LNCAP (cell line): ENCODE data around the gene SMYD5.

Experiments
- TF ChIP-seq, protein P1 (sequence below): fragments of 450-650 bp; IDR thresholded peaks from 2 replicates; pipeline ENCODE4 v1.5.1; 2017; ENCODE audit warnings: mild to moderate bottlenecking

SMYD5 gene

DNA sequence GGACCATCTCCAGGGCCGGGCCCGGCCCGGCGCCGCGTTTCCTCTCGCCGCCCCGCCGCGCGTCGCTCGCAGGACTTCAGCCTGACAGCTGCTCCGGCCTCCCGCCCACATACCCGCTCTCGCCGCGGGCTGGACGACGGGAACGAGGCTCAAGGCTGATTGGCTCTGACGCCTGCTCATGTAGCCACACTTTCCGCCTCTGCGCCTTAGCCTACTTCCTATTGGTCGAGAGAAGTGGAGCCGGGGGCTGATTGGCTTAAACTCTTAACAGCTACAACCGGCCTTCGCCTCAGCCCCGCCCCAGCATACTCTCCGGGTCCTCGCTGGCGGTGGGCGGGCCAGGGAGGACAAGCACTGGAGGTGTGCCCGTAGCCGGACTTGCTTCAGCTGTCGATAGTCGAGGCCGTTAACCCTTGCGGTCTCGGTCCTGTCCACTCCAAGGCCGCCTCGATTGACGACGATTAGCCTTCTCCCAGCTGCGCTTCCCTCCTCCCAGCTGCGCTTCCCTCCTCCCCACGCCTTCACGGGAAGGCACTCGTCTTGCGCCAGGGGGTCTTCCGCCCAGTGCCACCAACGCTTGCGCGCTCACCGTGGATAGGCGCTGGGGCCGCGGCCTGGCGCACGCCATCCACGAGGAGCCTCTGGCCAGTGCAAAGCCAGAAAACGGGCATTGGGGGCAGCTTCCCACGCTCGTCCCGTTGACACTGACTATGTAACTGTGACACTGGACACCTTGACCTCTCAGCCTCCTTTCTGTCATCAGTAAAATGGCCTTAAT, 19.3 kb downstream of the SMYD5 start, which contains the start of gene PRADC1:
Gene PRADC1 (minus strand): TSS at position 86 of the 778 bp plus-strand sequence. CDS start 79 bp downstream, at position 7.
- TF ChIP-seq, protein P1, sequence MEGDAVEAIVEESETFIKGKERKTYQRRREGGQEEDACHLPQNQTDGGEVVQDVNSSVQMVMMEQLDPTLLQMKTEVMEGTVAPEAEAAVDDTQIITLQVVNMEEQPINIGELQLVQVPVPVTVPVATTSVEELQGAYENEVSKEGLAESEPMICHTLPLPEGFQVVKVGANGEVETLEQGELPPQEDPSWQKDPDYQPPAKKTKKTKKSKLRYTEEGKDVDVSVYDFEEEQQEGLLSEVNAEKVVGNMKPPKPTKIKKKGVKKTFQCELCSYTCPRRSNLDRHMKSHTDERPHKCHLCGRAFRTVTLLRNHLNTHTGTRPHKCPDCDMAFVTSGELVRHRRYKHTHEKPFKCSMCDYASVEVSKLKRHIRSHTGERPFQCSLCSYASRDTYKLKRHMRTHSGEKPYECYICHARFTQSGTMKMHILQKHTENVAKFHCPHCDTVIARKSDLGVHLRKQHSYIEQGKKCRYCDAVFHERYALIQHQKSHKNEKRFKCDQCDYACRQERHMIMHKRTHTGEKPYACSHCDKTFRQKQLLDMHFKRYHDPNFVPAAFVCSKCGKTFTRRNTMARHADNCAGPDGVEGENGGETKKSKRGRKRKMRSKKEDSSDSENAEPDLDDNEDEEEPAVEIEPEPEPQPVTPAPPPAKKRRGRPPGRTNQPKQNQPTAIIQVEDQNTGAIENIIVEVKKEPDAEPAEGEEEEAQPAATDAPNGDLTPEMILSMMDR = no peak

DNA sequence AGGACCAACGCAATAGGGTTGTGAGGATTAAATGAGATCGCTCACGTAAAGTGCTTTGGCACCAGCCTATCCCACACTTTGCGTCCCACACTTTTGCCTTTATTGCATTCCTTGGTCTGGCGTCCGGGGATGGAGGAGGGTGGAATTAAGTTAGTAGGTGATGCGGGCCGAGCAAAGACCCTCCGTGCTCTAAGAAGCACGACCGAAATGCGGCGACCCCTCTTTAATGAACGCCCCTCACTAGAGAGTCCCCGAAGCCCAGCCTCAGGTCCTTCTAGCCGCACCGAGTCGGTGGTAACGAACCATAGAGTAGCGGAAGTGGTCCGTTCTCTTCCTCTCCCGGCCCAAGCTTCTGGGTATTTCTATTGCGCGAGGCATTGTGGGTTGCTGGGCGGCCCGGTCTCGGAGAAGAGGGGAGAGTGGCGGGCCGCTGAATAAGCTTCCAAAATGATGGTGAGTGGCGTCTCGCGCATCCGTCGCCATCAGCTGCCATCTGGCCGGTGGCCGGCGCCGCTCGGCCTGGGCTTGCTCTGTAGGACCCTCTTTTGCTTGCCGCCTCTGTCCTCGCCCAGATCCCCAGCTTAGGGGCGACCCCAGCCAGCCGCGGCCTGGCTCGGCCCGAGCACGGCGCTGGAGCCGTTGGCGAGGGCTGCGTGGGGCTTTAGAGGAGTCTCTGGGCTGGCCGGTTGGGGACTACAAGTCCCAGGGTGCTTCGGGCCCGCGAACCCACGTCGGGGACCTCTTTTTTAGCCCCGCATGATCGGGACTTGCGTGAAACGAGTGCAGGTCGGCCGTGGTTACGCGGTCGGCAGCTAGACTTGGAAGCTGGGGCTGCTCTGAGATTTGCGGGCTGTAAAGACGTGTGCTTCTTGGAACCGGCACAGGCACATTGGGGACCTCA, 20.1 kb downstream of the SMYD5 start, which contains the start of gene CCT7:
Gene CCT7 (plus strand): TSS at position 377 of the 901 bp plus-strand sequence. CDS start 71 bp downstream, at position 448.
- TF ChIP-seq, protein P1 = no peak

DNA sequence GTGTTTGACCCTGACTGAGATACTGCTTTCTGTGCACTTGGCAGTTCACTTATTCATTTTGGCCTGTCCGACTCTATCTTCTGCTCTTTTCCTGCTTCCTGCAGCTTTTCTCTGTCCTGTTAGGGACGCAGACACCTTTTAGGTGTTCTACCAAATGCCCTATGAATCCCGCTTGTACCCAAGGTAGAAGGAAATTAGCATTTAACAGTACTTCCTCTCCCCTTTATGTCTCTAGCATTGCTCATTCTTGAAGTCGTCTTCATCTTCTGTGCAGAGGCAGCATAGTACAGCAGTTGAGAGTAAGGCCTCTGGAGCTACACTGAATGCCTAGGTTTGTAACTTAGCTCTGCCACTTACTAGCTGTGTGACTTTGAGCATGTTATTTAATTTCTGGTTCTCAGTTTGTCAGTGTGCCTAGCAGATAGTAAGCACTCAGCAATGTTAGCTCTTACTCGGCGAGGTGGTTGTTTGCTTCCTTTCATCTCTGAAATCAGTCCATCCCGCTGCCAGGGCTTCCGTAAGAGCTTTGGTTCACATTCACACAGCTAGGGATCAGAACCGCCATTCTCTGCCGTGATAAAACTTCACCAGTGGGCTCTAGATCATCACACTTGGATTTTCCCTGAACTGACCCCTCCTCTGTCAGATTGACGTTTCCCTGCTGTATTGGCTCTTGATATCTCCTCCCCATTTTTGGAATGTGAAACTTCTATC, 21.4 kb downstream of the SMYD5 start:
- TF ChIP-seq, protein P1 = no peak

DNA sequence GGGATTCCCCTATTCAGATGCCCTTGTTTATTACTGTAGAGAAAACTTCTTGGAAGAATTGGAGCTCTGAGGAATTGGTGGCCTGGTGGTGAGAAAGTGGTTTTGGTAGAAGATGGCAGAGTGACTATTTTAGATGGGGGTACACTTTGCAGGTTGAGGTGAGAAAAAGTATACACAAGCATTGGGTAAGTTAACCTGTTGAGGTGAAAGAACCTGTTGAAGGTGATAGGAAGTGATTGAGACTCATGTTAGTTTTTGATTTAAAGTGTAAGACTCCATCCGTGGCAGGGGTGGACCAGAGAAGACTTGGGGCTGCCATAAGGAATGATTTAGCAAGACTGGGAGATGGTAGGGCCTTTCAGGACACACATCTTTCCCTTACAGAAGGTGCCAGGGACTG, 23.1 kb downstream of the SMYD5 start:
- TF ChIP-seq, protein P1 = no peak

DNA sequence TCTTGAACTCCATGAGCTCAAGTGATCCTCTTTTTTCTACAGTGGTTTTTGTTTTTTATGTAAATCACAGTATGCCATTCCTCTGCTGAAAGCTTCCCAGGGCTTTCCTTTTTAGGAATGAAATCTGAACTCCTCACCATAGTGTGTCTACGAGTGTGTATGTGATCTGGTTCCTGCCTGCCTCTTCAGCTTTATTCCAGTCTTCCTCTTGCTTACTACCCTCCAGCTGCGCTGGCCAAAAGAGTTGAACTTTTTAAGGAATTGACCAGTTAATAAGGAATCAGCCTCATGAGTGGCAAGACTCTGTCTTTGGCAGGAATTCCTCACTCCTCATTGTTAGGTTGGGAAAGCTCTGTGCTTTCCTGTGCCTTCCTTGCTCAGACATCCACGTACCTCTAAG, 24.1 kb downstream of the SMYD5 start:
- TF ChIP-seq, protein P1 = no peak

DNA sequence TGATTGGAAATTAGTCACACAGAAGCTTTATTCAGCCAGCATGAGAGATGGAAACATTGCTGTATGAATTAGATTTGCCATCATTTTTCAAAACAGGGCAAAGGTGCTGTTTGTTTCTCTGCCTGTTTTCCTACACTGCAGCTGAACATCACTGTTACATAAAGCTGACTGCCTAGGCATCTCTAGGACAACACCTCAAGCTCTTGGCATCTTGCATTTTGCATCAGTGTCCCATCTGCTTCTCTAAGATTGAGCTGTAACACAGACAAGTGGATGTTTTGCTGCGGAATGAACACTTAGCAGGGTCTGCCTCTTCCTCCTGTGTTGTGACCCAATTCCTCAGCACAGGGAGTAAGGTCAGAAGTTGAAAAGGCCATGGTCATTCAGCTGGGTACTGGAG, 24.9 kb downstream of the SMYD5 start:
- TF ChIP-seq, protein P1 = no peak

DNA sequence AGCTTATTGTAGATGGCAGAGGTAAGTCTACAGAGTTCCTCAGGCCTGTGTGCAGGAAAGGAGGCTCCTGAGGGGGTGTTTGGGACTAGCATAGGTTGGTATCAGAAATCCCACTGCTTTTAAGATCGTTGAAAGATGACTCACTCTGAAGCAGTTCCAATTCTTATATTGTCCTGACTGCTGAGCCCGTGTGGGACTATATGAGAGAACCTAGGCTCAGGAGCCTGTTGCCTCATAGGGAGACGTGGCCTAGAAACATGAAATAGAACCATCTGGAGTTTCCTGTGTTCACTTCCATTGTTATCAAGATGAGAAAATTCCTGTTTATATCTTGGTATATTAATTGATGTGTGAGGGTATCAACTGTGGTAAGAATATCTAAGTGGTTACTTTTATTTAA, 25.7 kb downstream of the SMYD5 start:
- TF ChIP-seq, protein P1 = no peak
